Right lobe of liver (tissue), 4 donors: ENCODE measurements around the gene EBNA1BP2.

Experiments used
- POLR2A ChIP-seq: fragments of 450-650 bp; IDR thresholded peaks from one replicate; pipeline ENCODE4 v1.6.1; 2017; ENCODE audit warnings: antibody characterized with exemption, mild to moderate bottlenecking
- TF ChIP-seq, protein P1 (sequence below), 4 donors: fragments of 200-600 bp in 3 of 4; fragments of 450-650 bp in 1 of 4; IDR thresholded peaks; one replicate each; pipeline versions ENCODE4 v1.5.1 to v1.8.0; 2016 to 2022; ENCODE audit warnings: antibody characterized with exemption in 4 of 4, mild to moderate bottlenecking in 2 of 4
- donor health status: DM: no; HTN: no; CAD: no.
- donor health status: DM: no; HTN: no; CAD: no.
- donor health status: DM: no; HTN: yes; CAD: no.

DNA sequence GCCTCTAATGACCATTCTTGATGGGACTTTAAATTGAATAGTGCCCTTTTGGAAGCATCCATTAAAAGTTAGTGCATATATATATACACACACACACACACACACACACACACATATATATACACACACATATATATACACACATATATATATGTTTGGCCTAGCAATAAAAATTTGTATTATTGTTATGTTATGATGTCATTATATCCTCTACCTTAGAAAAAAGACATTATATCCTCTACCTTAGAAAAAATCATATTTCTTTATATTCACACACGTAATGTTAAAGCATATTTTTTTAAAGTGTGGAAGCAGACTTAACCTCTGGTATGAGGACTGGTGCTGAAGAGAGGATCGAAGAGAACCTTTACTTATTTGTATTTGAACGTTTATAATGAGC is 43.3 kb downstream of the EBNA1BP2 start:
- no peak for TF ChIP-seq POLR2A
- TF ChIP-seq, protein P1, sequence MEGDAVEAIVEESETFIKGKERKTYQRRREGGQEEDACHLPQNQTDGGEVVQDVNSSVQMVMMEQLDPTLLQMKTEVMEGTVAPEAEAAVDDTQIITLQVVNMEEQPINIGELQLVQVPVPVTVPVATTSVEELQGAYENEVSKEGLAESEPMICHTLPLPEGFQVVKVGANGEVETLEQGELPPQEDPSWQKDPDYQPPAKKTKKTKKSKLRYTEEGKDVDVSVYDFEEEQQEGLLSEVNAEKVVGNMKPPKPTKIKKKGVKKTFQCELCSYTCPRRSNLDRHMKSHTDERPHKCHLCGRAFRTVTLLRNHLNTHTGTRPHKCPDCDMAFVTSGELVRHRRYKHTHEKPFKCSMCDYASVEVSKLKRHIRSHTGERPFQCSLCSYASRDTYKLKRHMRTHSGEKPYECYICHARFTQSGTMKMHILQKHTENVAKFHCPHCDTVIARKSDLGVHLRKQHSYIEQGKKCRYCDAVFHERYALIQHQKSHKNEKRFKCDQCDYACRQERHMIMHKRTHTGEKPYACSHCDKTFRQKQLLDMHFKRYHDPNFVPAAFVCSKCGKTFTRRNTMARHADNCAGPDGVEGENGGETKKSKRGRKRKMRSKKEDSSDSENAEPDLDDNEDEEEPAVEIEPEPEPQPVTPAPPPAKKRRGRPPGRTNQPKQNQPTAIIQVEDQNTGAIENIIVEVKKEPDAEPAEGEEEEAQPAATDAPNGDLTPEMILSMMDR (IDR thresholded peaks at IDR 0.05) = no peak
